Measurements from ENCODE around the gene DNA2.
"Not testable (repeated sequence)": the region's sequence is repeated elsewhere in the genome, so short reads cannot be mapped to it uniquely, and the experiment has no call there.

The DNA2 gene

DNA sequence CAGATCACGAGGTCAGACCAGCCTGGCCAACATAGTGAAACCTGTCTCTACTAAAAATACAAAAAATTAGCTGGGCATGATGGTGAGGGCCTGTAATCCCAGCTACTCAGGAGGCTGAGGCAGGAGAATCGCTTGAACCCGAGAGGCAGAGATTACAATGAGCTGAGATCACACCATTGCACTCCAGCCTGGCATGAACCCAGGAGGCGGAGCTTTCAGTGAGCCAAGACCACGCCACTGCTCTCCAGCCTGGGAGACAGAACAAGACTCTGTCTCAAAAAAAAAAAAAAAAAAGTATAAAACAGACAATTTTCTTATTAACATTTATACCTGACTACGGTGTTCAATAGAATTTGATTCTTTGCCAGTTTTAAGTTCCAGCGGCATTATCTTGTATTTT lies 22.1 kb downstream of the DNA2 start:
- not testable (repeated sequence) for DNase-seq (ENCODE audit: low spot score)

DNA sequence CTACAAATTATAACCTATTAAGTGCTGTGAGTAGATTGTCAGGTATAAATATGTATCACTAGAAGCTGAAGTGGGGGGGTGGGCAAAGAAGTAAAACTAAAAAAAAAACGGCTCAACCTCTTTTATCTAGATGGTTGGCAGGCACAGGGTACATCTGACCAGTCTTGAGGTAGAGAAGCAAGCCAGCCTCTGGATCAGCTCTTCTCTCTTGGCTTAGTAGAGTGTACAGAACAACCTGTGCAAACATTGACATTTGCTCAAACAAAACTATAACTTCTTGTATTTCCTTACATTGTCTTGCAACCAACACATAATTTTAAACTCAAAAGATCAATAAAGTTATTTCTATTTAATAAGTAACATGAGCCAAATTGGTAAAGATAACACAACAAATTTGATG lies 25.6 kb downstream of the DNA2 start:
- DNase-seq (ENCODE audit: low spot score) = no peak

GRCh38 chr10:68442971-68443370 lies 28.8 kb downstream of the DNA2 start:
- DNase-seq (ENCODE audit: low spot score) = no peak

DNA sequence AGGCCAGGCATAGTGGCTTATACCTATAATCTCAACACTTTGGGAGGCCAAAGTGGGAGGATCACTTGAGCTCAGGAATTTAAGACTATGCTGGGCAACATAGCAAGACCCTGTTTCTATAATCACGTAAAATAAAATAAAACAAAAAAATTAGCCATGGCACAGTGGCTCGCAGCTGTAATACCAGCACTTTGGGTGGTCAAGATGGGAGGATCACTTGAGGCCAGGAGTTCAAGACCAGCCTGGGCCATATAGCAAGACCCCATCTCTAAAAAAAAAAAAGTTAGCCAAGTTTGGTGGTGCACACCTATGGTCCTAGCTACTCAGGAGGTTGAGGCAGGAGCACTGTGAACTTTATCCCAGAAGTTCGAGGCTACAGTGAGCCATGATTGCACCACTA lies 30.9 kb downstream of the DNA2 start:
- DNase-seq (ENCODE audit: low spot score) = no peak

DNA sequence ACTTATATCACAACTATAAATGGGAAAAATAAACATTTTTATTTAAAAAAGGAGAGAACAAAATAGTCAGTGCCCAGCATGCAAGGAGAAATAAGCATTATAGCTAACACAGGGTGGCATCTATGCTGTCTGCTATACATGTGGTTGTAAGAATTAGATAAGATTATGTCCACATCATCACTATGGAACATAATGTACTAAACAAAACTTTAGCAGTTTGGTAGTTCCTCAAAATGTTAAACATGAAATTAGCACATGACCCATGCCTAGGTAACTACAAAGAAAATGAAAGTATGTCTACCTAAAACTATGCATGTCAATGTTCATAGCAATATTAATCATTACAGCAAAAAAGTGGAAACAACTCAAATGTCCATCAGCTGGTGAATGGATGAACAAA lies 36.0 kb downstream of the DNA2 start:
- DNase-seq (ENCODE audit: low spot score) = no peak

GRCh38 chr10:68434657-68435056 lies 37.1 kb downstream of the DNA2 start:
- DNase-seq (ENCODE audit: low spot score) = no peak

- DNase-seq (ENCODE audit: low spot score) = no peak
Observed at GRCh38 chr10:68428396-68429104, 43.2 kb downstream of the DNA2 start.

DNA sequence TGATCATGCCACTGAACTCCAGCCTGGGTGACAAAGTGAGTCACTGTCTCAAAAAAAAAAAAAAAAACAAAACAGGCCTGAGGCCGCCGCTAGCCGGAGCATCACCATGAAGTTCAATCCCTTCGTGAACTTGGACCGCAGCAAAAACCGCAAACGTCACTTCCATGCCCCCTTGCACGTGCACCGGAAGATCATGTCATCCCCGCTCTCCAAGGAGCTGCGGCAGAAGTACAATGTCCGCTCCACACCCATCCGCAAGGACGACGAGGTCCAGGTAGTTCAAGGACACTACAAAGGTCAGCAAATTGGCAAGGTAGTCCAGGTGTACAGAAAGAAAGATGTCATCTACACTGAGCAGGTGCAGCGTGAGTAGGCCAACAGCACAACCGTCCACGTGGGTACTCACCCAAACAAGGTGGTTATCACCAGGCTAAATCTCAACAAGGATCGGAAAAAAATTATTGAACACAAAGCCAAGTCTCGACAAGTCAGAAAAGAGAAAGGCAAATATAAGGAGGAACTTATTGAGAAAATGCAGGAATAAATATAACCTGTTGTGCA lies 47.2 kb downstream of the DNA2 start:
- DNase-seq (ENCODE audit: low spot score) = no peak

GRCh38 chr10:68423522-68423921 lies 48.3 kb downstream of the DNA2 start:
- no peak for DNase-seq (ENCODE audit: low spot score)

GRCh38 chr10:68419376-68419775 lies 52.4 kb downstream of the DNA2 start:
- DNase-seq (ENCODE audit: low spot score) = no peak

- DNase-seq (ENCODE audit: low spot score) = no peak
Observed at GRCh38 chr10:68408898-68409518, 62.8 kb downstream of the DNA2 start.

GRCh38 chr10:68406815-68407548 lies 64.8 kb downstream of the DNA2 start, which contains the start of gene RUFY2:
Gene RUFY2, minus strand, starts transcription at chr10:68407277. Its CDS starts 88 bp downstream, at chr10:68407189.
- DNase-seq (ENCODE audit: low spot score) = peak; percentile 79

DNA sequence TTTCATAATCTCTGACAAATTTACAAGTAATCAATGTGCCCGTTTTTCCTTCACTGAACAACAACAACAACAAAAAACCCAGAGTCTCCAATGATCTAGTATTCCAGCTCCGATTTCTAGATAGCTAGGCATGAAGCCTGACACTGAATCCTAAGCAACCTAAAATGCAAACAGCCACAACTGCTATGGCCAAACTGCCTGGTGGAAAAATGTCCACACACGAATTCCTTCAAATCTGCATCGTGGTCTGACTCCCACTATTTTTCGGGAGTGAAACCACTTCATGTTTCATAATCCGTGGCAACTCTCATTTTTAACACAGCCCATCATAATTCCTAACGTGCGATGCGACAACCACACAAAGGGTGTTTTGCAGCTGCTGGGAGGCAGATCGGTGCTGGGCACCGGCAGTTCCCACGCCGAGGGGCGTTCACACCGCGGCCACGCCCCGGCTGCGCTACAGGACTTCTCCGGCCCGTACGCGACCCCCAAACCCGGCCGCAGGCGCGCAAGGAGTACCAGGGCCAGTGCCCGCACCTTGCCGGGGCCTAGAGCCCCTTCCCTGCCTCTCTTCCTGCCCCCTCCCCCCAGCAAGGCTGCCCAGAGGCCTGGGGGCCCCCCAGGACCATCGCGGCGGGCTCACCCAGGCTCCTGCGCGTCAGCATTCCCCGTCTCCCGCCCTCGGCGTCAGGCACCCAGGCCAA lies 65.5 kb downstream of the DNA2 start:
- DNase-seq (ENCODE audit: low spot score) = peak; percentile 34

- DNase-seq (ENCODE audit: low spot score) = no peak
Observed at GRCh38 chr10:68403701-68404100, 68.1 kb downstream of the DNA2 start.

GRCh38 chr10:68402276-68402675 lies 69.5 kb downstream of the DNA2 start:
- DNase-seq (ENCODE audit: low spot score) = no peak

DNA sequence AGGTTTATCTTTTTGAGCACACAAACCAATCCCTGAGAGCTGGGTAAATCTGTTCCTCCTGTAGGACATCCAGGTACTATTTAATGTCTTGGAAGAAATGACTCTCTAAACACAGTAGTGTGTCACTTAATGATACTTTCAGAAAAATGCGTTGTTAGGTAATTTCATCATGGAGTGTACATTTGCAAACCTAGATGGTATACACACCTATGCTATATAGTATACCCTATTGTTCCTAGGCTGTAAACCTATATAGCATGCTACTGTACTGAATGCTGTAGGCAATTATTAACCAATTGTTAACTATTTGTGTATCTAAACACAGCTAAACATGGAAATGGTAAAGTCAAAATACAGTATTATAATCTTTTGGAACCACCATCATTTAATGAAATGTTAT lies 74.8 kb downstream of the DNA2 start:
- DNase-seq (ENCODE audit: low spot score) = no peak

- DNase-seq (ENCODE audit: low spot score) = no peak
Observed at GRCh38 chr10:68385740-68386139, 86.0 kb downstream of the DNA2 start.

DNA sequence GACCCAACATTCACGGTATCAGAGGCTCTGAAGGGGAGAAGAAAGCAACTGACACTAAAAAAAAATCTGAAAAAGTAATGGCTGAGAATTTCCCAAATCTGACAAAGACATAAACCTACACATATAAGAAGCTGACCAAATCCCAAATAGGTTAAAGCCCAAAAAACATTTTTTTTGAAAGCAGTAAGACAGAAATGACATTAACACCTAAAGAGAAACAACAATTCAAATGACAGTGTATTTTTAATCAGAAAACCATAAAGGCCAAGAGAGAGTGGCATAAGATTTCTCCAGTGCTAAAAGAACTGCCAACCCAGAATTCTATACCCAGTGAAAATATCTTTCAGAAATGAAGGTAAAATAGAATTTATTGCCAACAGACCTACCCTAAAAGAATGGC lies 100.2 kb downstream of the DNA2 start:
- no peak for DNase-seq (ENCODE audit: low spot score)

DNA sequence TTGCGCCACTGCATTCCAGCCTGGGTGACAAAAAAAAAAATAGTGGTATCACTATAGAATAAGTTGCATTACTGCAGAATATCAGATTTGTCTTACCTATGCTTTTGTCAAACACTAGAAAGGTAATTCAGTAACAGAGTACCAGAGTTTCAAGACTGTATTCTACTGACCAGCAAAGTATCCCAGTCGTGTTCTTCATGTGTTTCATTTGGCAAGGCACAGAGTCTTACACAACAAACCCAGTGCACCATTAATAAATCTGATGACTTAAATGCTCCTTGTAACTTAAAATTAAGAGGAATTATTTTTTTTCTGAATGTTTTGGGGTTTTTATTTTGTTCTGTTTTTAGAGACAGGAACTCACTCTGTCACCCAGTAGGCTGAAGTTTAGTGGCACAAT lies 104.7 kb downstream of the DNA2 start:
- DNase-seq (ENCODE audit: low spot score) = no peak

GRCh38 chr10:68366600-68366999 lies 105.2 kb downstream of the DNA2 start:
- no peak for DNase-seq (ENCODE audit: low spot score)

DNA sequence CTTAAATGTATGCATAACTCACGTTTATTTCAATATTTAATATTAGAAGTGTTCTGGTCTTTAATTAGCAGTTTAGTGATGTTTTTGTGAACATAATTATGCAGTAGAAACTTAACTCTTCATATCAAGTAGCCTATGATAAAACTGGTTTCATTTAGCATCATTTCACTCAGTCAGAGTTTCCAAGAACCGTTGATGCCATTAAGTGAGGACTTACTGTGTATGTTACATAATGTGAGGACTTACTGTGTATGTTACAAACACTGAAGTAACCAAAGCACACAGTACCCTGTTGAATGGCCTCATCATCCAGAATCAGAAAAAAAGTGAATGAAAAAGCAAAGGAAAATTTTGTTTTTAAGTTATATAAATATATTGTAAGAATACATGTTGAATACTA lies 106.2 kb downstream of the DNA2 start:
- DNase-seq (ENCODE audit: low spot score) = no peak
